Pancreas (tissue), 10 donors: ENCODE measurements around the gene SHB. TPM values are rescaled to one million over a fixed set of nuclear protein-coding genes. Genes with fewer than 3 reads are reported as not detected.

Experiments used
- ATAC-seq, 4 donors: fragments of 200-7000 bp; cut with Tn5 transposase; one replicate each; pipeline versions ENCODE4 v1.8.0 to v1.9.1; 2020; ENCODE audit warnings: mild to moderate bottlenecking in 4 of 4, moderate library complexity in 4 of 4
- DNase-seq, 6 donors: peaks; one replicate each; pipeline ENCODE4 v3.0.0-alpha.2; 2020
- FAIRE-seq: peaks from 2 replicates; lab custom pipeline; 2012; peaks lifted over from hg19 to GRCh38; lab: Jason Lieb, UNC
- H3K27ac ChIP-seq, 4 donors: fragments of 200-600 bp; sonication (generic); 1 replicate in 3 of 4; 2 replicates in 1 of 4; pipeline versions ENCODE4 v1.5.0 to v1.8.0; 2020
- H3K27me3 ChIP-seq, 4 donors: fragments of 200-600 bp; one replicate each; pipeline ENCODE4 v1.8.0; 2021
- H3K36me3 ChIP-seq, 3 donors: fragments of 200-600 bp; sonication (generic) in 1 of 3; one replicate each; pipeline versions ENCODE4 v1.5.0 to v1.8.0; 2020 to 2021
- H3K4me1 ChIP-seq, 3 donors: fragments of 200-600 bp; one replicate each; pipeline ENCODE4 v1.8.0; 2021
- H3K4me3 ChIP-seq, 4 donors: fragments of 200-600 bp; sonication (generic) in 2 of 4; one replicate each; pipeline versions ENCODE4 v1.5.0 to v1.8.0; 2020 to 2021
- H3K9me3 ChIP-seq, 4 donors: fragments of 200-600 bp; one replicate each; pipeline ENCODE4 v1.8.0; 2021
- CTCF ChIP-seq, 4 donors: fragments of 200-600 bp; sonication (generic) in 3 of 4; IDR thresholded peaks; one replicate each; pipeline versions ENCODE4 v1.5.0 to v1.8.0; 2021; ENCODE audit warnings: antibody characterized with exemption in 4 of 4
- whole genome bisulfite sequencing, 2 donors: extraction: QIAGEN DNeasy Blood & Tissue Kit; methylation state at CpG; one replicate each; pipeline ENCODE4 v1.1.7; 2013; 5-methylcytosine and 5-hydroxymethylcytosine counted together
- intact Hi-C, 3 donors: fragments of 100-400 bp; cut with DNase I; formaldehyde crosslinking; loops; one replicate each; pipeline versions ENCODE4 v1.11.1 to v1.14.2; 2022
- polyA plus RNA-seq, 2 donors: library from polyadenylated mRNA; stranded (reverse); fragments of 200-250 nt; gene quantifications; one replicate each; pipeline ENCODE4 v1.2.3, GENCODE V29; 2013
- total RNA-seq, 6 donors: library from RNA; stranded (reverse); fragmentation: NEBNext Ultra II Directional in 4 of 6; extraction: Animal tissue kit (Norgen Biotek cat#: 25700) in 4 of 6; gene quantifications; one replicate each; pipeline versions ENCODE4 v1.2.1 to v1.2.4, GENCODE V29; 2021 to 2023
- donor health status: healthy with polysubstance abuse.
- donor health status: DM: no; HTN: no; CAD: no; lungs with moderate emphysema.
- donor health status: DM: no; HTN: no; CAD: no.
- donor health status: control.
- donor health status: control.
- donor health status: Bipolar disorder and iron deficiency.
- donor health status: DM: yes; HTN: yes; CAD: no.
- donor health status: DM: no; HTN: no; CAD: no.
- donor health status: DM: no; HTN: no; CAD: no.
- donor health status: DM: yes; HTN: yes; CAD: no.

The SHB gene
- total and polyA plus RNA-seq, 8 donors, result 11.5 to 24.2 (median 19.2) TPM

- Histone ChIP-seq H3K4me1 (no peaks in the 10 kb centered on the region), H3K27ac (no peak overlapping the region), H3K9me3 (no peaks in the 10 kb centered on the region), H3K27me3 (no peaks in the 10 kb centered on the region), H3K36me3 (no peaks in the 10 kb centered on the region), H3K4me3 (no peak overlapping the region)
- ATAC-seq, result no peak
- no peak for TF ChIP-seq CTCF (IDR thresholded peaks at IDR 0.05)
- WGBS, 2 donors, result 84 to 90% methylated on average over 2 of the region's 2 CpGs
- DNase-seq, result no peak
- no peak for FAIRE-seq
- intact Hi-C loops, result loop anchor here (10.0 kb wide), 3 partner anchors 165 to 265 kb away; no protein-coding TSS in a partner anchor
Observed at GRCh38 chr9:38089387-38090165, 20.5 kb upstream of the SHB start.

GRCh38 chr9:38088006-38088925 is 19.2 kb upstream of the SHB start:
- intact Hi-C loops, result loop anchor here in 2 of 3 donors (10.0 kb wide), 2 partner anchors 163 to 267 kb away; no protein-coding TSS in a partner anchor
- ATAC-seq (peak; percentile 82 to 97 (median 92)), DNase-seq (peak; percentile 61 to 95 (median 84)), FAIRE-seq (no peak)
- 19 to 21% methylated on average over 7 of the region's 7 CpGs for WGBS, 2 donors
- Histone ChIP-seq H3K36me3 (no peaks in the 10 kb centered on the region), H3K27ac (no peak overlapping the region), H3K27me3 (no peaks in the 10 kb centered on the region), H3K4me1 (no peaks in the 10 kb centered on the region), H3K4me3 (no peak overlapping the region), H3K9me3 (no peaks in the 10 kb centered on the region)
- TF ChIP-seq CTCF (IDR thresholded peaks at IDR 0.05), result peak; percentile 92 to 99 (median 98)

- ATAC-seq (no peak), DNase-seq (no peak), FAIRE-seq (no peak)
- Histone ChIP-seq H3K27me3 (no peaks in the 10 kb centered on the region), H3K36me3 (no peaks in the 10 kb centered on the region), H3K27ac (no peak overlapping the region), H3K4me3 (no peak overlapping the region), H3K9me3 (no peaks in the 10 kb centered on the region), H3K4me1 (no peaks in the 10 kb centered on the region)
- TF ChIP-seq CTCF (IDR thresholded peaks at IDR 0.05), result no peak
- intact Hi-C loops, result loop anchor here in 2 of 3 donors (10.0 kb wide), 2 partner anchors 162 to 268 kb away; no protein-coding TSS in a partner anchor
Observed at GRCh38 chr9:38086496-38086895, 17.5 kb upstream of the SHB start.

GRCh38 chr9:38085308-38085707 is 16.3 kb upstream of the SHB start:
- intact Hi-C loops, result loop anchor here in 2 of 3 donors (10.0 kb wide), 2 partner anchors 161 to 269 kb away; no protein-coding TSS in a partner anchor
- no peak overlapping the region for H3K4me3 ChIP-seq
- H3K9me3 ChIP-seq, result no peaks in the 10 kb centered on the region
- no peak for FAIRE-seq
- 42 to 50% methylated on average over 5 of the region's 5 CpGs for WGBS, 2 donors
- no peaks in the 10 kb centered on the region for H3K27me3 ChIP-seq
- no peaks in the 10 kb centered on the region for H3K36me3 ChIP-seq
- H3K27ac ChIP-seq, result no peak overlapping the region
- no peak for DNase-seq
- no peak for TF ChIP-seq CTCF (IDR thresholded peaks at IDR 0.05)
- H3K4me1 ChIP-seq, result no peaks in the 10 kb centered on the region
- ATAC-seq, result no peak
